HepG2 (cell line): Measurements from ENCODE around the gene RGS1. TPM values are rescaled to one million over a fixed set of nuclear protein-coding genes. Genes with fewer than 3 reads are reported as not detected.

Source experiments
- ATAC-seq: fragments of 200-7000 bp; cut with Tn5 transposase; 3 replicates; pipeline ENCODE4 v1.9.1; 2020; ENCODE audit warnings: mild to moderate bottlenecking, moderate library complexity
- BruUV-seq: library from RNA; stranded (reverse); fragments of 400-500 nt; replicated peaks from 2 replicates; lab custom pipeline; 2021; lab: Mats Ljungman, UMichigan
- CTCF ChIA-PET: fragments of 300-600 bp; formaldehyde crosslinking; extraction: SDS; loops from one replicate; lab custom pipeline; 2021; ENCODE audit warnings: low total read pairs, inconsistent platforms, low intra/inter-chr PET ratio; lab: Yijun Ruan, JAX
- POLR2A ChIA-PET: fragments of 350-600 bp; sonication (Branson Sonifier 250); formaldehyde crosslinking; loops from one replicate; lab custom pipeline; 2020; ENCODE audit warnings: antibody characterized with exemption, inconsistent platforms; lab: Yijun Ruan, JAX
- DNase-seq: peaks from one replicate; pipeline ENCODE4 v3.0.0-alpha.2; 2015; ENCODE audit warnings: low spot score
- FAIRE-seq: peaks from 3 replicates; lab custom pipeline; 2011; peaks lifted over from hg19 to GRCh38; lab: Jason Lieb, UNC
- H2AFZ ChIP-seq: one replicate; pipeline ENCODE4 v1.6.1; 2011; ENCODE audit warnings: low read length, inconsistent platforms
- H3K27ac ChIP-seq: fragments of 300-600 bp; 3 replicates; pipeline ENCODE4 v1.8.0; 2011; ENCODE audit warnings: mixed run types, mild to moderate bottlenecking, mixed read lengths, low read length, inconsistent platforms; ENCODE audit not compliant: insufficient read depth; ENCODE audit errors: extremely low read length
- H3K27me3 ChIP-seq, 2 experiments: fragments of 200-600 bp in 1 of 2; 2 replicates in 1 of 2; 3 replicates in 1 of 2; pipeline versions ENCODE4 v1.6.0 to v1.8.0; 2011; ENCODE audit warnings: low read length in 2 of 2, mild to moderate bottlenecking in 2 of 2, moderate library complexity in 2 of 2, inconsistent platforms in 1 of 2; ENCODE audit not compliant: insufficient read depth in 2 of 2, control insufficient read depth in 1 of 2
- H3K36me3 ChIP-seq, 2 experiments: fragments of 200-600 bp in 1 of 2; replicated peaks in 1 of 2; 2 replicates in 1 of 2; 3 replicates in 1 of 2; pipeline versions ENCODE4 v1.5.1 to v1.8.0; 2011; ENCODE audit warnings: low read length in 2 of 2, inconsistent platforms in 1 of 2; ENCODE audit not compliant: insufficient read depth in 2 of 2, control insufficient read depth in 1 of 2
- H3K4me1 ChIP-seq: 2 replicates; pipeline ENCODE4 v1.5.1; 2012; ENCODE audit warnings: low read length, inconsistent platforms; ENCODE audit not compliant: insufficient read depth
- H3K4me2 ChIP-seq: 2 replicates; pipeline ENCODE4 v1.6.0; 2011; ENCODE audit warnings: low read depth, low read length, inconsistent platforms
- H3K4me3 ChIP-seq, 3 experiments: fragments of 200-600 bp in 1 of 3; sonication (generic), shearing (Covaris generic) in 1 of 3; replicated peaks in 1 of 3; 2 replicates each; pipeline ENCODE4 v1.5.1; 2011 to 2016; ENCODE audit warnings: low read length in 3 of 3, inconsistent platforms in 2 of 3, low read depth in 2 of 3, mild to moderate bottlenecking in 2 of 3, control low read depth in 1 of 3, mixed read lengths in 1 of 3; ENCODE audit not compliant: insufficient read depth in 1 of 3
- H3K79me2 ChIP-seq: one replicate; pipeline ENCODE4 v1.6.1; 2011; ENCODE audit warnings: low read length, inconsistent platforms; ENCODE audit not compliant: insufficient read depth
- H3K9ac ChIP-seq: 2 replicates; pipeline ENCODE4 v1.6.0; 2011; ENCODE audit warnings: mild to moderate bottlenecking, low read depth, low read length, inconsistent platforms; ENCODE audit not compliant: insufficient read depth
- H3K9me3 ChIP-seq: 2 replicates; pipeline ENCODE4 v1.5.1; 2012; ENCODE audit warnings: mild to moderate bottlenecking, low read length
- H4K20me1 ChIP-seq: 2 replicates; pipeline ENCODE4 v1.6.0; 2011; ENCODE audit warnings: inconsistent platforms, mild to moderate bottlenecking, low read length, moderate library complexity; ENCODE audit not compliant: insufficient read depth
- IRX3 ChIP-seq: sonication (generic); formaldehyde crosslinking; IDR thresholded peaks from 2 replicates; pipeline ENCODE4 v1.8.1; 2023; ENCODE audit warnings: mild to moderate bottlenecking, low read depth, missing genetic modification reagents, borderline replicate concordance
- MEIS2 ChIP-seq: sonication (generic); formaldehyde crosslinking; IDR thresholded peaks from 2 replicates; pipeline ENCODE4 v1.9.0; 2021; ENCODE audit warnings: mild to moderate bottlenecking, missing genetic modification reagents
- ZBTB40 ChIP-seq, 2 experiments: fragments of 450-650 bp in 1 of 2; sonication (generic) in 1 of 2; formaldehyde crosslinking in 1 of 2; IDR thresholded peaks; 2 replicates each; pipeline versions ENCODE4 v1.6.1 to v1.8.0; 2016 to 2022; ENCODE audit warnings: antibody characterized with exemption in 1 of 2, mild to moderate bottlenecking in 1 of 2, missing genetic modification reagents in 1 of 2
- ZNF646 ChIP-seq: sonication (generic); formaldehyde crosslinking; IDR thresholded peaks from 2 replicates; pipeline ENCODE4 v1.9.0; 2021; ENCODE audit warnings: mild to moderate bottlenecking, missing genetic modification reagents
- WGBS: methylation state at CpG from one replicate; pipeline ENCODE4 v1.1.6; 2017; ENCODE audit warnings: low lambda C conversion rate; 5-methylcytosine and 5-hydroxymethylcytosine counted together
- in situ Hi-C: cut with HindIII; loops from 2 replicates; pipeline ENCODE4 v1.10.0; 2017; ENCODE audit warnings: low pct_unique_long_range_greater_than_20kb; ENCODE audit not compliant: extremely low pct_ligation_motif_present
- intact Hi-C: fragments of 100-400 bp; cut with micrococcal nuclease; formaldehyde crosslinking; loops from one replicate; pipeline ENCODE4 v1.10.0; 2022; ENCODE audit not compliant: unreplicated experiment
- polyA plus RNA-seq, 8 experiments: library from polyadenylated mRNA; depleted of rRNA in 3 of 8; stranded (reverse) in 7 of 8; unstranded in 1 of 8; fragments of >200 nt; fragmentation: Illumina TruSeq in 4 of 8; extraction: Trizol in 4 of 8; gene quantifications; 2 replicates each; pipeline versions ENCODE4 v1.2.1 to v1.2.3, GENCODE V29; 2011 to 2016; ENCODE audit warnings: low read depth in 4 of 8, missing spikeins in 1 of 8, mixed read lengths in 1 of 8; ENCODE audit not compliant: insufficient read depth in 1 of 8
- total RNA-seq, 5 experiments: library from RNA; depleted of rRNA; stranded (reverse); fragments of >200 nt; fragmentation: Illumina TruSeq; extraction: Trizol; gene quantifications; 2 replicates each; pipeline ENCODE4 v1.2.3, GENCODE V29; 2016; ENCODE audit warnings: low read depth in 1 of 5
- TF ChIP-seq, protein P1 (sequence below): sonication (generic); formaldehyde crosslinking; IDR thresholded peaks from 2 replicates; pipeline ENCODE4 v1.8.0; 2022; ENCODE audit warnings: mild to moderate bottlenecking, missing genetic modification reagents, moderate library complexity
- TF ChIP-seq, protein P2 (sequence below): sonication (generic); formaldehyde crosslinking; IDR thresholded peaks from 2 replicates; pipeline ENCODE4 v1.9.0; 2021; ENCODE audit warnings: missing genetic modification reagents, mild to moderate bottlenecking, borderline replicate concordance

Gene RGS1
- total and polyA plus RNA-seq, 2 of the 13 experiments (the other 11 are each of a cell fraction or from before 2014, with no cell fraction given) = not detected

DNA sequence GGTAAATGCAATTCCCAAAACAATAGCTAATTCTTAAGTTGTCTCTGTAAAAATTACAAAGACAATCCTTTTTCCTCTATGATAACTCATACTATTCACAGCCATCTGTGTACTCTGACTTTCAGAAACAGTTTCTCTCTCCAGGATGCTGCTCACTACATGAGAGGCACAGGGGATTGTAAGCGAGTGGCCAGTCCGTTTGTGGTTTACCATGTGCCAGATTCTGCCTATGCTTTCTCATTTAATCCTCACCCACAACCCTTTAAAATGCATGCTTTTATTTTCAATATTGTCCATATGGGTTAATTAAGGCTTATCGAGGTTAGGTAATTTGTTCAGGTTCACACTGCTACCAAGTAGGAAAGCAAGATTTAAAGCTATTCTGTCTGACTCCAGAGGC is 23.0 kb downstream of the RGS1 start:
- Histone ChIP-seq H2AFZ (no peak overlapping the region), H3K4me2 (no peak overlapping the region), H3K9ac (no peak overlapping the region), H3K27me3 (no peaks in the 10 kb centered on the region), H3K9me3 (no peaks in the 10 kb centered on the region), H3K27ac (no peak overlapping the region), H3K4me1 (peaks cover 8% of the 10 kb centered on the region; the same call in 1 of the 2 replicates), H3K36me3 (no peaks in the 10 kb centered on the region), H3K4me3 (no peak overlapping the region), H3K79me2 (no peaks in the 10 kb centered on the region), H4K20me1 (no peaks in the 10 kb centered on the region)
- ATAC-seq (no peak), DNase-seq (no peak), FAIRE-seq (no peak)
- intact Hi-C loops (no loop called here), in situ Hi-C loops (no loop called here)
- BruUV-seq = no TSS peak
- ChIA-PET CTCF (no interaction called here), POLR2A (no interaction called here)
- 34% methylated on average over 3 of the region's 3 CpGs for WGBS
- TF ChIP-seq MEIS2 (CRISPR knock-in tag) = no peak
- TF ChIP-seq, protein P1, sequence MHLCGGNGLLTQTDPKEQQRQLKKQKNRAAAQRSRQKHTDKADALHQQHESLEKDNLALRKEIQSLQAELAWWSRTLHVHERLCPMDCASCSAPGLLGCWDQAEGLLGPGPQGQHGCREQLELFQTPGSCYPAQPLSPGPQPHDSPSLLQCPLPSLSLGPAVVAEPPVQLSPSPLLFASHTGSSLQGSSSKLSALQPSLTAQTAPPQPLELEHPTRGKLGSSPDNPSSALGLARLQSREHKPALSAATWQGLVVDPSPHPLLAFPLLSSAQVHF (CRISPR knock-in tag) = no peak
- TF ChIP-seq IRX3 = no peak
- no peak for TF ChIP-seq ZNF646
- TF ChIP-seq, protein P2, sequence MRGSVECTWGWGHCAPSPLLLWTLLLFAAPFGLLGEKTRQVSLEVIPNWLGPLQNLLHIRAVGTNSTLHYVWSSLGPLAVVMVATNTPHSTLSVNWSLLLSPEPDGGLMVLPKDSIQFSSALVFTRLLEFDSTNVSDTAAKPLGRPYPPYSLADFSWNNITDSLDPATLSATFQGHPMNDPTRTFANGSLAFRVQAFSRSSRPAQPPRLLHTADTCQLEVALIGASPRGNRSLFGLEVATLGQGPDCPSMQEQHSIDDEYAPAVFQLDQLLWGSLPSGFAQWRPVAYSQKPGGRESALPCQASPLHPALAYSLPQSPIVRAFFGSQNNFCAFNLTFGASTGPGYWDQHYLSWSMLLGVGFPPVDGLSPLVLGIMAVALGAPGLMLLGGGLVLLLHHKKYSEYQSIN (CRISPR knock-in tag) = no peak
- no peak for TF ChIP-seq ZBTB40 (IDR thresholded peaks at IDR 0.05)
- no peak for TF ChIP-seq ZBTB40 (CRISPR knock-in tag; IDR thresholded peaks at IDR 0.05)
